Retinal pigment epithelial cell (primary cell): ENCODE measurements around the gene CIB4.

Source experiments
- DNase-seq: peaks from one replicate; pipeline ENCODE4 v3.0.0-alpha.2; 2010; ENCODE audit warnings: low read depth
- H3K4me3 ChIP-seq: 2 replicates; pipeline ENCODE4 v1.5.1; 2011; ENCODE audit warnings: mild to moderate bottlenecking, low read length, control low read depth, moderate library complexity
- CTCF ChIP-seq: conservative IDR thresholded peaks from 2 replicates; pipeline ENCODE4 v1.5.1; 2011; ENCODE audit warnings: low read depth, low read length, control low read depth, inconsistent platforms

Gene CIB4

GRCh38 chr2:26630235-26630634 lies 10.9 kb downstream of the CIB4 start:
- DNase-seq = no peak
- TF ChIP-seq CTCF = no peak
- H3K4me3 ChIP-seq = no peak overlapping the region

DNA sequence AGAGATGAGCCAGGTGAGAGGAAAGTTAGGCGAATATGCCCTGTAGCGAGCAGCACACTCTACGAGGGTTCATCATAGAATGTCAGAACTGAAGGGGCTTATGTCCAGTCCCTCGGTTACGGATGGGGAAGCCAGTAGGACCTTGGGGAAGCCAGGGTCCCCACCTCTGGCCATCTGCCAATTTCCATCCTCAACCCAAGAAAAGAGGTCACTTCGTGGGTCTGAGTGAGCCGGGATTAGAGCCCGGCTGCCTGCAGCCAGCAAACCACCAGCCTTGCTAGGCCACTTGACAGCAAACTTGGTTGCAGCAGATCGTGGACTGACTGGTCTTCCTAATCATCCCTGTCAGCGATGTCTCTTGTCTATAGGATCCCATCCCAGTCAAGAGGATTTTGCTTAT lies 11.4 kb downstream of the CIB4 start:
- H3K4me3 ChIP-seq = no peak overlapping the region
- DNase-seq = no peak
- no peak for TF ChIP-seq CTCF

GRCh38 chr2:26629346-26629630 lies 11.9 kb downstream of the CIB4 start:
- no peak for TF ChIP-seq CTCF
- DNase-seq = no peak

GRCh38 chr2:26628561-26629345 lies 12.4 kb downstream of the CIB4 start:
- no peak overlapping the region for H3K4me3 ChIP-seq
- DNase-seq = no peak
- no peak for TF ChIP-seq CTCF

More at GRCh38 chr2:26629346-26629630, 11.9 kb downstream of the CIB4 start:
- H3K4me3 ChIP-seq = no peak overlapping the region

GRCh38 chr2:26627350-26628105 lies 13.6 kb downstream of the CIB4 start:
- H3K4me3 ChIP-seq = no peak overlapping the region
- TF ChIP-seq CTCF = no peak
- no peak for DNase-seq

DNA sequence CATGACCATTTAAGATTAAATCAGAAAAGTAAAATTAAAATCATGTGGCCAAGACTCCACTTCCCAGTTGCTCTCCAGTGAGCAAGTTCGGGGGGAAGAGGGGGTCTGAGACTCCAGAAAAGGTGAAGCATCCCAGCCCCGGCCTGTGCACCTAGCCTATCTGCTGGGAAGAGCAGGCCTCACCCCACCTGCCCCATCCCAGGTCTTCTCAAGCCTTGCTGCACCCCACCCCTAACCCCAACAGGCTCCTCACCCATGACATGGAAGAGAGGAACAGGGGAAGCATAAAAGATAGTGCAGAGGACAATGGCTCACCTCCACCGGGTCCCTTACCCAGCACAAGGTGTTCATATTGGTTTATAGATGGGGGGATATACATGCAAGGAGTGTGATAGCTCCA lies 14.6 kb downstream of the CIB4 start:
- TF ChIP-seq CTCF = no peak

More for the DNA sequence above, 14.6 kb downstream of the CIB4 start:
- DNase-seq = no peak
- no peak overlapping the region for H3K4me3 ChIP-seq
